Amniotic stem cell (primary cell): Measurements from ENCODE around the gene HLA-A.

ENCODE experiments used
- DNase-seq: peaks from one replicate; lab custom pipeline; 2025; lab: John Stamatoyannopoulos, UW

Gene HLA-A

GRCh38 chr6:29989211-29989610 lies 46.9 kb downstream of the HLA-A start:
- no peak for DNase-seq

- DNase-seq = no peak
Measured at GRCh38 chr6:29990931-29991330, 48.6 kb downstream of the HLA-A start.

- no peak for DNase-seq
Measured at GRCh38 chr6:29992807-29993206, 50.5 kb downstream of the HLA-A start.

DNA sequence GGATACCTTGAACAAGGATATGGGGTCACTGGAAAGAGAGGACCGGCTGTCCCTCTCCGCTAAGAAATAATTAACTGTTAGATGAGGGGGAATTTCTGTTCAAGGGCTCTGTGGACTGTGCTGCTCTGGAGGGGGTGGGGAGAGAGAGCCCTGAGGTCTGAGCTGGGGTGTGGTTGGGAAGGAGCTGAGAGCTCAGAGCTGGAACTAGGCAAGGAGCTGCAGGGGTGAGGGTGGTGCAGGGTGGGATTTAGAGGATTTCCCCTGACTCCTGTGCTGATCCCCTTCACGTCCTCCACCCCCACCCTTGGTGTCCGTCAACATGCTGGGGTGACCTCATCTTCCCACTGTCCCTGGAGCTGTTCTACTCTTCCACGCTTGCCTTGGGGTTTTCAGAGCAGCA lies 52.5 kb downstream of the HLA-A start:
- DNase-seq = no peak

DNA sequence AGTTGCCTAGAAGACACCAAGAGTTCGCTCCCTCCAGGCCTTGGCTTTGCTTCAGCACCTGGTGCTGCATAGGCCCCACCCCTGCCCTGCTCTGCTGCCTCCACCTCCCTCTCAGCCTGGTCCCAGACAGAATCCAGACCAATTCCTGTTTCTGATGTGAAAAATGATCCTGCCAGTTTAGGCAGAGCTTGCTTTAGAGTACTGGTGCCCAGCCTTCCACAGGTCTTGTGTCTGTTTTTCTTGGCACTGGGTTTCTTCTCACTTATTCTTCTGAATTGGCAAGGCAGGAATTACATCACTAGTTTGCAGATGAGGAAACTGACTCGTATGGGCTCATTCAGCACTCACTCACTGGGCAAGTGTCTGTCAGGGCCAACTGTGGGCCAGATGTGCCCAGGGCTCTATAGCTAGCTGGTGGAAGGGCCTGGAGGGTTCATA lies 53.0 kb downstream of the HLA-A start:
- no peak for DNase-seq
